SK-N-SH (cell line): ENCODE measurements around the gene VIL1. TPM values are rescaled to one million over a fixed set of nuclear protein-coding genes. Genes with fewer than 3 reads are reported as not detected.

Source experiments
- CTCF ChIA-PET: fragments of 300-600, 350-600 bp; formaldehyde crosslinking; extraction: SDS; loops from one replicate; lab custom pipeline; 2021; lab: Yijun Ruan, JAX
- POLR2A ChIA-PET: fragments of 350-600 bp; sonication (Branson Sonifier 250); formaldehyde crosslinking; extraction: SDS; loops from one replicate; lab custom pipeline; 2020; ENCODE audit warnings: antibody characterized with exemption, inconsistent platforms; lab: Yijun Ruan, JAX
- DNase-seq: peaks from one replicate; pipeline ENCODE4 v3.0.0; 2012
- H2AFZ ChIP-seq: fragments of 200-600 bp; sonication (generic); 2 replicates; pipeline ENCODE4 v1.8.1; 2016; ENCODE audit warnings: antibody characterized with exemption, mild to moderate bottlenecking, low read depth
- H3F3A ChIP-seq: fragments of 200-600 bp; sonication (generic); replicated peaks from 2 replicates; pipeline ENCODE3; 2016; ENCODE audit warnings: antibody characterized with exemption, mild to moderate bottlenecking; ENCODE audit not compliant: insufficient read depth
- H3K27ac ChIP-seq, 2 experiments: fragments of 200-500 bp in 1 of 2; fragments of 200-600 bp in 1 of 2; sonication (Bioruptor generic) in 1 of 2; sonication (generic), shearing (Covaris generic) in 1 of 2; 2 replicates each; pipeline versions ENCODE4 v1.5.1 to v1.6.1; 2014 to 2016; ENCODE audit warnings: low read depth in 2 of 2, inconsistent platforms in 1 of 2, low read length in 1 of 2, mild to moderate bottlenecking in 1 of 2, mixed read lengths in 1 of 2
- H3K27me3 ChIP-seq: fragments of 200-600 bp; sonication (generic), shearing (Covaris generic); 2 replicates; pipeline ENCODE4 v1.6.1; 2016; ENCODE audit warnings: mixed run types; ENCODE audit not compliant: insufficient read depth
- H3K36me3 ChIP-seq, 2 experiments: fragments of 200-500 bp in 1 of 2; fragments of 200-600 bp in 1 of 2; sonication (Bioruptor generic) in 1 of 2; sonication (generic) in 1 of 2; replicated peaks in 1 of 2; 2 replicates each; pipeline versions ENCODE3 to v1.5.1; 2014 to 2016; ENCODE audit warnings: low read length in 1 of 2, mild to moderate bottlenecking in 1 of 2; ENCODE audit not compliant: insufficient read depth in 2 of 2, control insufficient read depth in 1 of 2
- H3K4me1 ChIP-seq, 2 experiments: fragments of 200-500 bp in 1 of 2; fragments of 200-600 bp in 1 of 2; sonication (Bioruptor generic) in 1 of 2; sonication (generic), shearing (Covaris generic) in 1 of 2; 2 replicates each; pipeline versions ENCODE4 v1.5.1 to v1.6.1; 2014 to 2016; ENCODE audit warnings: low read depth in 1 of 2, low read length in 1 of 2, mixed run types in 1 of 2; ENCODE audit not compliant: insufficient read depth in 2 of 2, control insufficient read depth in 1 of 2
- H3K4me2 ChIP-seq: fragments of 200-600 bp; sonication (generic), shearing (Covaris generic); 2 replicates; pipeline ENCODE4 v1.6.1; 2017; ENCODE audit warnings: mixed run types
- H3K4me3 ChIP-seq, 2 experiments: fragments of 200-500 bp in 1 of 2; fragments of 200-600 bp in 1 of 2; sonication (Bioruptor generic) in 1 of 2; sonication (generic), shearing (Covaris generic) in 1 of 2; 2 replicates each; pipeline versions ENCODE4 v1.5.1 to v1.8.1; 2014 to 2016; ENCODE audit warnings: low read depth in 2 of 2, inconsistent platforms in 1 of 2, low read length in 1 of 2, mild to moderate bottlenecking in 1 of 2, mixed read lengths in 1 of 2, moderate library complexity in 1 of 2
- H3K79me2 ChIP-seq: fragments of 200-600 bp; sonication (generic); 2 replicates; pipeline ENCODE4 v1.8.1; 2017; ENCODE audit warnings: mild to moderate bottlenecking; ENCODE audit not compliant: insufficient read depth
- H3K9ac ChIP-seq: fragments of 200-600 bp; sonication (generic); 2 replicates; pipeline ENCODE4 v1.6.1; 2017; ENCODE audit warnings: mixed run types
- H3K9me2 ChIP-seq: fragments of 200-600 bp; sonication (generic); 2 replicates; pipeline ENCODE4 v1.6.1; 2017; ENCODE audit warnings: mixed run types
- H3K9me3 ChIP-seq: fragments of 200-600 bp; sonication (generic); 2 replicates; pipeline ENCODE4 v1.6.1; 2017; ENCODE audit warnings: mixed run types, mild to moderate bottlenecking, moderate library complexity
- H4K20me1 ChIP-seq: fragments of 200-600 bp; sonication (generic); 2 replicates; pipeline ENCODE4 v1.6.1; 2017; ENCODE audit warnings: mild to moderate bottlenecking, mixed run types; ENCODE audit not compliant: insufficient read depth
- CHD2 ChIP-seq: fragments of 150-350 bp; IDR thresholded peaks from 2 replicates; pipeline ENCODE4 v1.6.1; 2018; ENCODE audit warnings: low read length; ENCODE audit not compliant: partially characterized antibody
- EP300 ChIP-seq, 2 experiments: IDR thresholded peaks; 2 replicates each; pipeline versions ENCODE4 v1.4.0 to v1.6.1; 2012; ENCODE audit warnings: borderline replicate concordance in 1 of 2, low read depth in 1 of 2, low read length in 1 of 2
- EZH2phosphoT487 ChIP-seq: fragments of 200-600 bp; sonication (generic); IDR thresholded peaks from 2 replicates; pipeline ENCODE4 v1.6.1; 2017; ENCODE audit warnings: low read depth, mixed run types, mild to moderate bottlenecking, antibody characterized with exemption, moderate library complexity, borderline replicate concordance
- FOSL2 ChIP-seq: IDR thresholded peaks from 2 replicates; pipeline ENCODE4 v1.4.0; 2012; ENCODE audit warnings: low read depth, mild to moderate bottlenecking, moderate library complexity, borderline replicate concordance
- MXI1 ChIP-seq: IDR thresholded peaks from 2 replicates; pipeline ENCODE4 v1.6.1; 2012; ENCODE audit warnings: mild to moderate bottlenecking, low read depth, low read length, improper control_type of control experiment
- POLR2AphosphoS5 ChIP-seq: IDR thresholded peaks from 2 replicates; pipeline ENCODE4 v1.6.1; 2012; ENCODE audit warnings: low read depth, low read length
- RCOR1 ChIP-seq: fragments of 150-350 bp; IDR thresholded peaks from 2 replicates; pipeline ENCODE4 v1.6.1; 2017; ENCODE audit warnings: antibody characterized with exemption, low read length
- RFX5 ChIP-seq: IDR thresholded peaks from 2 replicates; pipeline ENCODE4 v1.6.1; 2012; ENCODE audit warnings: mild to moderate bottlenecking, improper control_type of control experiment, low read length
- TAF1 ChIP-seq: IDR thresholded peaks from 2 replicates; pipeline ENCODE4 v1.6.1; 2012; ENCODE audit warnings: low read depth, mild to moderate bottlenecking, low read length, moderate library complexity, borderline replicate concordance
- TEAD4 ChIP-seq: IDR thresholded peaks from 2 replicates; pipeline ENCODE4 v1.4.0; 2012; ENCODE audit warnings: mild to moderate bottlenecking, borderline replicate concordance; ENCODE audit not compliant: insufficient read depth
- WGBS: methylation state at CpG from one replicate; pipeline ENCODE4 v1.1.6; 2017; ENCODE audit warnings: low lambda C conversion rate; 5-methylcytosine and 5-hydroxymethylcytosine counted together
- polyA plus RNA-seq, 3 experiments: library from polyadenylated mRNA; depleted of rRNA; stranded (reverse); fragments of >200 nt; gene quantifications; 2 replicates each; pipeline ENCODE4 v1.2.3, GENCODE V29; 2012
- TF ChIP-seq, protein P1 (sequence below): IDR thresholded peaks from 2 replicates; pipeline ENCODE4 v1.4.0; 2012; ENCODE audit warnings: low read depth
- TF ChIP-seq, protein P2 (sequence below): IDR thresholded peaks from 2 replicates; pipeline ENCODE4 v1.4.0; 2012; ENCODE audit warnings: low read depth, borderline replicate concordance
- TF ChIP-seq, protein P3 (sequence below): fragments of 150-350 bp; IDR thresholded peaks from 2 replicates; pipeline ENCODE4 v1.6.1; 2016; ENCODE audit warnings: mild to moderate bottlenecking, low read depth, low read length
- TF ChIP-seq, protein P4 (sequence below): IDR thresholded peaks from 2 replicates; pipeline ENCODE4 v1.4.0; 2012; ENCODE audit warnings: low read depth, borderline replicate concordance
- TF ChIP-seq, protein P5 (sequence below): IDR thresholded peaks from 2 replicates; pipeline ENCODE4 v1.6.1; 2012; ENCODE audit warnings: mild to moderate bottlenecking, low read depth, low read length, moderate library complexity

VIL1 gene
- polyA plus RNA-seq, 1 of the 3 experiments (the other 2 are of a cell fraction): under 0.01 TPM

DNA sequence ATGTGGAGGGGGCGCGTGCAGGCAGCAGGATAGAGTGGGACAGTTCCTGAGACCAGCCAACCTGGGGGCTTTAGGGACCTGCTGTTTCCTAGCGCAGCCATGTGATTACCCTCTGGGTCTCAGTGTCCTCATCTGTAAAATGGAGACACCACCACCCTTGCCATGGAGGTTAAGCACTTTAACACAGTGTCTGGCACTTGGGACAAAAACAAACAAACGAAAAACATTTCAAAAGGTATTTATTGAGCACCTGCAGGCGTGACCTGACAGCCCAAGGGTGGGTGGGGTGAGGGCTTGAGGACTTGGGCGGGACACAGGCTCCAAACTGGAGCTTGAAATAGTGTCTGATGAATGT is 23.9 kb upstream of the VIL1 start:
- ChIA-PET CTCF (interaction anchor here (0.8 to 5.3 kb wide), 13 partner anchors 8 to 223 kb away, joined by 3 to 31 read pairs (median 9); partner anchors contain the start of genes AAMP and PNKD), POLR2A (no interaction called here)
- 87% methylated on average over 6 of the region's 6 CpGs for WGBS
- H3K9me2 ChIP-seq: no peaks in the 10 kb centered on the region
- no peak overlapping the region for H2AFZ ChIP-seq
- H3K27ac ChIP-seq: no peak overlapping the region
- H3F3A ChIP-seq: peaks cover 17% of the 10 kb centered on the region
- H3K9ac ChIP-seq: no peak overlapping the region
- no peaks in the 10 kb centered on the region for H3K27me3 ChIP-seq
- no peaks in the 10 kb centered on the region for H4K20me1 ChIP-seq
- H3K9me3 ChIP-seq: no peaks in the 10 kb centered on the region
- no peak overlapping the region for H3K4me3 ChIP-seq
- DNase-seq: no peak
- TF ChIP-seq, protein P1, sequence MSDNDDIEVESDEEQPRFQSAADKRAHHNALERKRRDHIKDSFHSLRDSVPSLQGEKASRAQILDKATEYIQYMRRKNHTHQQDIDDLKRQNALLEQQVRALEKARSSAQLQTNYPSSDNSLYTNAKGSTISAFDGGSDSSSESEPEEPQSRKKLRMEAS: no peak
- TF ChIP-seq TEAD4 (no peak), FOSL2 (no peak), EZH2phosphoT487 (no peak), POLR2AphosphoS5 (no peak), RFX5 (no peak), CHD2 (no peak), RCOR1 (no peak), EP300 (IDR thresholded peaks at IDR 0.05; ENCODE audit: borderline replicate concordance in 1 of 2, low read depth in 1 of 2, low read length in 1 of 2) (no peak), TAF1 (no peak), MXI1 (no peak)
- TF ChIP-seq, protein P2, sequence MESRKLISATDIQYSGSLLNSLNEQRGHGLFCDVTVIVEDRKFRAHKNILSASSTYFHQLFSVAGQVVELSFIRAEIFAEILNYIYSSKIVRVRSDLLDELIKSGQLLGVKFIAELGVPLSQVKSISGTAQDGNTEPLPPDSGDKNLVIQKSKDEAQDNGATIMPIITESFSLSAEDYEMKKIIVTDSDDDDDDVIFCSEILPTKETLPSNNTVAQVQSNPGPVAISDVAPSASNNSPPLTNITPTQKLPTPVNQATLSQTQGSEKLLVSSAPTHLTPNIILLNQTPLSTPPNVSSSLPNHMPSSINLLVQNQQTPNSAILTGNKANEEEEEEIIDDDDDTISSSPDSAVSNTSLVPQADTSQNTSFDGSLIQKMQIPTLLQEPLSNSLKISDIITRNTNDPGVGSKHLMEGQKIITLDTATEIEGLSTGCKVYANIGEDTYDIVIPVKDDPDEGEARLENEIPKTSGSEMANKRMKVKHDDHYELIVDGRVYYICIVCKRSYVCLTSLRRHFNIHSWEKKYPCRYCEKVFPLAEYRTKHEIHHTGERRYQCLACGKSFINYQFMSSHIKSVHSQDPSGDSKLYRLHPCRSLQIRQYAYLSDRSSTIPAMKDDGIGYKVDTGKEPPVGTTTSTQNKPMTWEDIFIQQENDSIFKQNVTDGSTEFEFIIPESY: no peak
- TF ChIP-seq, protein P3, sequence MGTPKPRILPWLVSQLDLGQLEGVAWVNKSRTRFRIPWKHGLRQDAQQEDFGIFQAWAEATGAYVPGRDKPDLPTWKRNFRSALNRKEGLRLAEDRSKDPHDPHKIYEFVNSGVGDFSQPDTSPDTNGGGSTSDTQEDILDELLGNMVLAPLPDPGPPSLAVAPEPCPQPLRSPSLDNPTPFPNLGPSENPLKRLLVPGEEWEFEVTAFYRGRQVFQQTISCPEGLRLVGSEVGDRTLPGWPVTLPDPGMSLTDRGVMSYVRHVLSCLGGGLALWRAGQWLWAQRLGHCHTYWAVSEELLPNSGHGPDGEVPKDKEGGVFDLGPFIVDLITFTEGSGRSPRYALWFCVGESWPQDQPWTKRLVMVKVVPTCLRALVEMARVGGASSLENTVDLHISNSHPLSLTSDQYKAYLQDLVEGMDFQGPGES: no peak
- TF ChIP-seq, protein P4, sequence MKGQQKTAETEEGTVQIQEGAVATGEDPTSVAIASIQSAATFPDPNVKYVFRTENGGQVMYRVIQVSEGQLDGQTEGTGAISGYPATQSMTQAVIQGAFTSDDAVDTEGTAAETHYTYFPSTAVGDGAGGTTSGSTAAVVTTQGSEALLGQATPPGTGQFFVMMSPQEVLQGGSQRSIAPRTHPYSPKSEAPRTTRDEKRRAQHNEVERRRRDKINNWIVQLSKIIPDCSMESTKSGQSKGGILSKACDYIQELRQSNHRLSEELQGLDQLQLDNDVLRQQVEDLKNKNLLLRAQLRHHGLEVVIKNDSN: no peak
- TF ChIP-seq, protein P5, sequence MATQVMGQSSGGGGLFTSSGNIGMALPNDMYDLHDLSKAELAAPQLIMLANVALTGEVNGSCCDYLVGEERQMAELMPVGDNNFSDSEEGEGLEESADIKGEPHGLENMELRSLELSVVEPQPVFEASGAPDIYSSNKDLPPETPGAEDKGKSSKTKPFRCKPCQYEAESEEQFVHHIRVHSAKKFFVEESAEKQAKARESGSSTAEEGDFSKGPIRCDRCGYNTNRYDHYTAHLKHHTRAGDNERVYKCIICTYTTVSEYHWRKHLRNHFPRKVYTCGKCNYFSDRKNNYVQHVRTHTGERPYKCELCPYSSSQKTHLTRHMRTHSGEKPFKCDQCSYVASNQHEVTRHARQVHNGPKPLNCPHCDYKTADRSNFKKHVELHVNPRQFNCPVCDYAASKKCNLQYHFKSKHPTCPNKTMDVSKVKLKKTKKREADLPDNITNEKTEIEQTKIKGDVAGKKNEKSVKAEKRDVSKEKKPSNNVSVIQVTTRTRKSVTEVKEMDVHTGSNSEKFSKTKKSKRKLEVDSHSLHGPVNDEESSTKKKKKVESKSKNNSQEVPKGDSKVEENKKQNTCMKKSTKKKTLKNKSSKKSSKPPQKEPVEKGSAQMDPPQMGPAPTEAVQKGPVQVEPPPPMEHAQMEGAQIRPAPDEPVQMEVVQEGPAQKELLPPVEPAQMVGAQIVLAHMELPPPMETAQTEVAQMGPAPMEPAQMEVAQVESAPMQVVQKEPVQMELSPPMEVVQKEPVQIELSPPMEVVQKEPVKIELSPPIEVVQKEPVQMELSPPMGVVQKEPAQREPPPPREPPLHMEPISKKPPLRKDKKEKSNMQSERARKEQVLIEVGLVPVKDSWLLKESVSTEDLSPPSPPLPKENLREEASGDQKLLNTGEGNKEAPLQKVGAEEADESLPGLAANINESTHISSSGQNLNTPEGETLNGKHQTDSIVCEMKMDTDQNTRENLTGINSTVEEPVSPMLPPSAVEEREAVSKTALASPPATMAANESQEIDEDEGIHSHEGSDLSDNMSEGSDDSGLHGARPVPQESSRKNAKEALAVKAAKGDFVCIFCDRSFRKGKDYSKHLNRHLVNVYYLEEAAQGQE: no peak
- no peaks in the 10 kb centered on the region for H3K36me3 ChIP-seq
- peaks cover 14% of the 10 kb centered on the region; the same call in 1 of the 2 replicates for H3K79me2 ChIP-seq
- H3K4me2 ChIP-seq: no peak overlapping the region
- peaks cover 15 to 24% of the 10 kb centered on the region in 2 experiments; a peak in 3 of 4 replicates for H3K4me1 ChIP-seq
